Cardiac muscle cell (in vitro differentiated cells and primary cell): ENCODE results near the gene ABCA12. TPM values are rescaled to one million over a fixed set of nuclear protein-coding genes. Genes with fewer than 3 reads are reported as not detected.

Source experiments
- DNase-seq, 2 donors: peaks; one replicate each; pipeline versions ENCODE4 v3.0.0 to v3.0.0-alpha.2; 2010 to 2017; ENCODE audit warnings: low read depth in 1 of 2, low spot score in 1 of 2
- H3K27ac ChIP-seq: fragments of 200-600 bp; sonication (generic); 2 replicates; pipeline ENCODE4 v1.5.1; 2016
- H3K27me3 ChIP-seq: fragments of 200-600 bp; sonication (generic); 2 replicates; pipeline ENCODE4 v1.6.0; 2016; ENCODE audit warnings: control low read depth
- H3K36me3 ChIP-seq: fragments of 200-600 bp; sonication (generic); 2 replicates; pipeline ENCODE4 v1.5.1; 2016; ENCODE audit warnings: control low read depth
- H3K4me1 ChIP-seq: fragments of 200-600 bp; sonication (generic); 2 replicates; pipeline ENCODE4 v1.8.1; 2017; ENCODE audit warnings: low read depth, mild to moderate bottlenecking, mixed run types
- H3K4me3 ChIP-seq: fragments of 200-600 bp; sonication (generic); 2 replicates; pipeline ENCODE4 v1.5.1; 2016; ENCODE audit warnings: mild to moderate bottlenecking
- H3K9me3 ChIP-seq: fragments of 200-600 bp; sonication (generic); 2 replicates; pipeline ENCODE4 v1.5.1; 2017; ENCODE audit warnings: low read depth, mild to moderate bottlenecking, control low read depth
- polyA plus RNA-seq: library from polyadenylated mRNA; unstranded; fragments of >200 nt; fragmentation: Nextera tagmentation; extraction: Ambion mirVana; gene quantifications from 2 replicates; pipeline ENCODE4 v1.2.1, GENCODE V29; 2016
- total RNA-seq: library from RNA; depleted of rRNA; stranded (reverse); fragments of >200 nt; gene quantifications from 2 replicates; pipeline ENCODE4 v1.2.3, GENCODE V29; 2016
- TF ChIP-seq, protein P1 (sequence below): IDR thresholded peaks from 2 replicates; pipeline ENCODE4 v1.5.1; 2012; ENCODE audit warnings: low read depth, mild to moderate bottlenecking, low read length

ABCA12 gene
- total and polyA plus RNA-seq, 2 experiments from 2014 or later = not detected

DNA sequence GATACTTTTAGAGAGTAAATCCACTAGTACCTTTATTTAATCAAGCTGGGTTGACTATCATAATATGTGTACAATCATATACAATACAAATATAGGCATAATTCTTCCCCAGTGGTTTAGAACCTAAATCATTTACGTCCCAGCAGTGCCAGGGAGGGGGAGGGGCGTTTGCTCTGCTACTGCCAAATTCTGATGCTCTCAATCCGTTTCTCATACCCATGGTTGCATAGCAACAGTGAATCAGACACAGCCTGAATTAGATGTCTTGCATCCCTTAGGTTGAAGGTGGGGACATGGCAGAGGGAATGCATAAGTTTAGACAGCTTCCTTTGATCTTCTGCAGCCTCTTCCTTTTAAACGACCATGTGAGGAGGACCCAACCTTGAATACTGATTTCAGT is 135.4 kb downstream of the ABCA12 start:
- Histone ChIP-seq H3K4me3 (no peak overlapping the region), H3K27me3 (no peaks in the 10 kb centered on the region), H3K27ac (no peak overlapping the region), H3K9me3 (no peaks in the 10 kb centered on the region), H3K4me1 (no peaks in the 10 kb centered on the region), H3K36me3 (no peaks in the 10 kb centered on the region)
- peak in 1 of 2 donors; percentile 46 for DNase-seq
- TF ChIP-seq, protein P1, sequence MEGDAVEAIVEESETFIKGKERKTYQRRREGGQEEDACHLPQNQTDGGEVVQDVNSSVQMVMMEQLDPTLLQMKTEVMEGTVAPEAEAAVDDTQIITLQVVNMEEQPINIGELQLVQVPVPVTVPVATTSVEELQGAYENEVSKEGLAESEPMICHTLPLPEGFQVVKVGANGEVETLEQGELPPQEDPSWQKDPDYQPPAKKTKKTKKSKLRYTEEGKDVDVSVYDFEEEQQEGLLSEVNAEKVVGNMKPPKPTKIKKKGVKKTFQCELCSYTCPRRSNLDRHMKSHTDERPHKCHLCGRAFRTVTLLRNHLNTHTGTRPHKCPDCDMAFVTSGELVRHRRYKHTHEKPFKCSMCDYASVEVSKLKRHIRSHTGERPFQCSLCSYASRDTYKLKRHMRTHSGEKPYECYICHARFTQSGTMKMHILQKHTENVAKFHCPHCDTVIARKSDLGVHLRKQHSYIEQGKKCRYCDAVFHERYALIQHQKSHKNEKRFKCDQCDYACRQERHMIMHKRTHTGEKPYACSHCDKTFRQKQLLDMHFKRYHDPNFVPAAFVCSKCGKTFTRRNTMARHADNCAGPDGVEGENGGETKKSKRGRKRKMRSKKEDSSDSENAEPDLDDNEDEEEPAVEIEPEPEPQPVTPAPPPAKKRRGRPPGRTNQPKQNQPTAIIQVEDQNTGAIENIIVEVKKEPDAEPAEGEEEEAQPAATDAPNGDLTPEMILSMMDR = no peak

DNA sequence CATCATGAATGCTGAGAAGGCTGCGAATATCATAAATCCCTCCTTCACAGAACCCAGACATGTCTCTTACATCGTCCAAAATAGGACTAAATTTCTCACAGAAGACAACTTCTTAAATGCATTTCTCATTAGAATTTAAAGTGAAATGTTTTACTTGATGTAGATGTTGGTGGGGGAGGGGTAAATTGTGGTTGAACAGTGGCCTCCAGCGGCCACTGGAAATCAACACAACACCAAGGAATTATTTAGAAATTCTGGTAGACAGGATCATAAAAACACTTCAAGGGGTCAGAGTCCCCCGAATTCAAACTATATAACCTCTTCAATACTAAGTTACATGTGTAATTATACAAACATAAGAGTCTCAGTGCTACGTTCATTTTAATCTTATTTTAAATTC is 135.9 kb downstream of the ABCA12 start:
- Histone ChIP-seq H3K27me3 (no peaks in the 10 kb centered on the region), H3K4me3 (no peak overlapping the region), H3K9me3 (no peaks in the 10 kb centered on the region), H3K27ac (no peak overlapping the region), H3K36me3 (no peaks in the 10 kb centered on the region), H3K4me1 (no peaks in the 10 kb centered on the region)
- DNase-seq = peak; percentile 73 to 78
- TF ChIP-seq, protein P1 = peak; percentile 55

DNA sequence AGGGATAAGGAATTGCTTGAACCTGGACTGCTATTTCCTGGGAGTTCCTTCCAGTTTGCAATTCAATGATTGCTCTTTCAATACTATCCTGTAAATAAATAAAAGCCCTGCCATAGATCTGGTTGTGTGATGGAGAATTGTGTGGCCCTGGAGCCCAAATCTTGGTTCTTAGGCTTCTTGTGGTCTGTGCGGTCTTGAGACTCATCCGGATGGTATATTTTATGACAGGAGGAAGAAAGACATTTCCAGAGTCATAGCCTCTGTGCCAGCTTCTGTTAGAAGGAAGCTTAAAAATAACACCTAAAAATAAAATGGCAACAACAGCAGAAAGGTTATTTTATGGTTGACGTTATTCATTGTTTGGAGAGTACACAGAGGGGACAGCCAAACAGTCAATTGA is 137.7 kb downstream of the ABCA12 start:
- TF ChIP-seq, protein P1 = no peak
- no peaks in the 10 kb centered on the region for H3K27me3 ChIP-seq
- no peak overlapping the region for H3K27ac ChIP-seq
- no peak overlapping the region for H3K4me3 ChIP-seq
- H3K9me3 ChIP-seq = no peaks in the 10 kb centered on the region
- H3K4me1 ChIP-seq = no peaks in the 10 kb centered on the region
- no peak for DNase-seq
- no peaks in the 10 kb centered on the region for H3K36me3 ChIP-seq

DNA sequence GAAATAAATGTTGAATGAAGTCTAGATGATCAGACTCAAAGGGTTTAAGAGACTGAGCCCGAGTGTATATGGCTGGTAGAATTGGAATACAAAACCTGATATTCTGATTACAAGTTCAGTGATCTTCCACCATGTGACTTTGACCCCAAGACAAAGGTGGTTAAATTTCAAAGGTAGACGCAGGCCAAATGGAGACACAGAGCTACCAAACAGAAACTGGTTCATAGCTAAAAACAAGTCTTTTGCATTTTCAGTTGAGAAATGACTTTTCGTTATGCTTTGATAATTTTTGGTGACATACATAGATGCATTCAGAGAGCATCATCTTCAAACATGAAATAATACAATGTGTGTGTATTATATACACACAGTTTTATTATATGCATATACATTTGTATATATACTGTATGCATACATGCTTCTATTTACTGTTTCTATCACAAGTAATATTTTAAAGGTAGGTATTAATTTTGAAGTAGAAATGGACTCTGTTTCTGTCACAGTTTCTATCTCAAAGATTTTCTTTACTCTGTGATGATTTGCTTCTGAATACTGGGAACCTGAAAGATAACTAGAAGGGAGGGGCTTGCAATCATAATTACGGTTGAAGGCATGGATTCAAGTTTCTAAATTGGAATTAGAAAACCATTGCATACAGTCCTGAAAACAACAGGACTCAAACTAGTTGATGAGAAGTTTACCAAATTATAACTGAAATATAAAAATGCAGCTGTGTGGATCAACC is 142.3 kb downstream of the ABCA12 start:
- H3K36me3 ChIP-seq = no peaks in the 10 kb centered on the region
- no peak overlapping the region for H3K4me3 ChIP-seq
- H3K4me1 ChIP-seq = no peaks in the 10 kb centered on the region
- no peak overlapping the region for H3K27ac ChIP-seq
- TF ChIP-seq, protein P1 = no peak
- no peaks in the 10 kb centered on the region for H3K27me3 ChIP-seq
- no peak for DNase-seq
- H3K9me3 ChIP-seq = no peaks in the 10 kb centered on the region

DNA sequence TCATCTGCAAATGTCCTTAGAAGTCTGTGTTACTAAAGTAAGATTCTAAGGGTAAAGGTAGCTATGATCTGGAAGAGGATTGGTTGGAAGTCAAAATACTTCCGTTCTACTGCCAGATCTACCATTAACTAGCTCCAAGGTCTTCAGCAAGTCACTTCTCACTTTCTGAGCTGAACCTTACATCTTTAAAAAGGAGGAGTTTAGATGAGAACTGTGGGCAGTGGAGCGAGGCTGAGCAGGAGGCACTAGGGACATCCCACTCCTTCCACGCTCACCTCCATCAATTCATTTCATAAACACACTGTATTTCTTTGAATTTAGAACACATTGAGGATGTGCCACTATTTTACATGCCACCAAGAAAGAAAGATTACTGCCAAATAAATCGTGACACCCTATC is 143.0 kb downstream of the ABCA12 start:
- Histone ChIP-seq H3K4me1 (no peaks in the 10 kb centered on the region), H3K27ac (no peak overlapping the region), H3K36me3 (no peaks in the 10 kb centered on the region), H3K4me3 (no peak overlapping the region), H3K27me3 (no peaks in the 10 kb centered on the region), H3K9me3 (no peaks in the 10 kb centered on the region)
- no peak for DNase-seq
- TF ChIP-seq, protein P1 = no peak
